HepG2 (cell line): ENCODE results near the gene TNRC18. TPM values are rescaled to one million over a fixed set of nuclear protein-coding genes. Genes with fewer than 3 reads are reported as not detected.

Experiments used
- JDP2 ChIP-seq: sonication (generic); formaldehyde crosslinking; IDR thresholded peaks from 2 replicates; pipeline ENCODE4 v1.8.1; 2022; ENCODE audit warnings: missing genetic modification reagents, borderline replicate concordance
- MTA1 ChIP-seq: sonication (generic); formaldehyde crosslinking; IDR thresholded peaks from 2 replicates; pipeline ENCODE4 v1.4.0; 2020; ENCODE audit warnings: missing genetic modification reagents, mild to moderate bottlenecking, borderline replicate concordance
- REL ChIP-seq: sonication (generic); formaldehyde crosslinking; conservative IDR thresholded peaks from 2 replicates; pipeline ENCODE4 v1.8.0; 2022; ENCODE audit warnings: mild to moderate bottlenecking, missing genetic modification reagents, moderate library complexity
- SMAD3 ChIP-seq: sonication (generic); formaldehyde crosslinking; IDR thresholded peaks from 2 replicates; pipeline ENCODE4 v1.4.0; 2020; ENCODE audit warnings: missing genetic modification reagents
- U2AF2 ChIP-seq: fragments of 200-400 bp; formaldehyde crosslinking; IDR thresholded peaks from 2 replicates; pipeline ENCODE4 v1.6.1; 2017; ENCODE audit warnings: low read depth, mild to moderate bottlenecking, low read length
- ZBTB37 ChIP-seq: sonication (generic); formaldehyde crosslinking; IDR thresholded peaks from 2 replicates; pipeline ENCODE4 v1.4.0; 2020; ENCODE audit warnings: mild to moderate bottlenecking, missing genetic modification reagents
- ZBTB44 ChIP-seq: sonication (generic); formaldehyde crosslinking; IDR thresholded peaks from 2 replicates; pipeline ENCODE4 v1.4.0; 2020; ENCODE audit warnings: missing genetic modification reagents
- ZNF367 ChIP-seq: sonication (generic); formaldehyde crosslinking; IDR thresholded peaks from 2 replicates; pipeline ENCODE4 v1.4.0; 2020; ENCODE audit warnings: missing genetic modification reagents, borderline replicate concordance
- ZNF720 ChIP-seq: sonication (generic); formaldehyde crosslinking; IDR thresholded peaks from 2 replicates; pipeline ENCODE4 v1.4.0; 2020; ENCODE audit warnings: missing genetic modification reagents
- polyA plus RNA-seq, 8 experiments: library from polyadenylated mRNA; depleted of rRNA in 3 of 8; stranded (reverse) in 7 of 8; unstranded in 1 of 8; fragments of >200 nt; fragmentation: Illumina TruSeq in 4 of 8; extraction: Trizol in 4 of 8; gene quantifications; 2 replicates each; pipeline versions ENCODE4 v1.2.1 to v1.2.3, GENCODE V29; 2011 to 2016; ENCODE audit warnings: low read depth in 4 of 8, missing spikeins in 1 of 8, mixed read lengths in 1 of 8; ENCODE audit not compliant: insufficient read depth in 1 of 8
- total RNA-seq, 5 experiments: library from RNA; depleted of rRNA; stranded (reverse); fragments of >200 nt; fragmentation: Illumina TruSeq; extraction: Trizol; gene quantifications; 2 replicates each; pipeline ENCODE4 v1.2.3, GENCODE V29; 2016; ENCODE audit warnings: low read depth in 1 of 5
- TF ChIP-seq, protein P1 (sequence below): sonication (generic); formaldehyde crosslinking; IDR thresholded peaks from 2 replicates; pipeline ENCODE4 v1.4.0; 2020; ENCODE audit warnings: missing genetic modification reagents
- TF ChIP-seq, protein P2 (sequence below): sonication (generic); formaldehyde crosslinking; IDR thresholded peaks from 2 replicates; pipeline ENCODE4 v1.5.0; 2020; ENCODE audit warnings: mild to moderate bottlenecking, missing genetic modification reagents
- TF ChIP-seq, protein P3 (sequence below): sonication (generic); formaldehyde crosslinking; IDR thresholded peaks from 2 replicates; pipeline ENCODE4 v1.4.0; 2020; ENCODE audit warnings: missing genetic modification reagents
- TF ChIP-seq, protein P4 (sequence below): sonication (generic); formaldehyde crosslinking; IDR thresholded peaks from 2 replicates; pipeline ENCODE4 v1.5.0; 2020; ENCODE audit warnings: missing genetic modification reagents
- TF ChIP-seq, protein P5 (sequence below): sonication (generic); formaldehyde crosslinking; IDR thresholded peaks from 2 replicates; pipeline ENCODE4 v1.5.0; 2020; ENCODE audit warnings: mild to moderate bottlenecking, missing genetic modification reagents, borderline replicate concordance

Gene TNRC18
- total and polyA plus RNA-seq, 2 of the 13 experiments (the other 11 are each of a cell fraction or from before 2014, with no cell fraction given), result 11.7 to 17.4 TPM

DNA sequence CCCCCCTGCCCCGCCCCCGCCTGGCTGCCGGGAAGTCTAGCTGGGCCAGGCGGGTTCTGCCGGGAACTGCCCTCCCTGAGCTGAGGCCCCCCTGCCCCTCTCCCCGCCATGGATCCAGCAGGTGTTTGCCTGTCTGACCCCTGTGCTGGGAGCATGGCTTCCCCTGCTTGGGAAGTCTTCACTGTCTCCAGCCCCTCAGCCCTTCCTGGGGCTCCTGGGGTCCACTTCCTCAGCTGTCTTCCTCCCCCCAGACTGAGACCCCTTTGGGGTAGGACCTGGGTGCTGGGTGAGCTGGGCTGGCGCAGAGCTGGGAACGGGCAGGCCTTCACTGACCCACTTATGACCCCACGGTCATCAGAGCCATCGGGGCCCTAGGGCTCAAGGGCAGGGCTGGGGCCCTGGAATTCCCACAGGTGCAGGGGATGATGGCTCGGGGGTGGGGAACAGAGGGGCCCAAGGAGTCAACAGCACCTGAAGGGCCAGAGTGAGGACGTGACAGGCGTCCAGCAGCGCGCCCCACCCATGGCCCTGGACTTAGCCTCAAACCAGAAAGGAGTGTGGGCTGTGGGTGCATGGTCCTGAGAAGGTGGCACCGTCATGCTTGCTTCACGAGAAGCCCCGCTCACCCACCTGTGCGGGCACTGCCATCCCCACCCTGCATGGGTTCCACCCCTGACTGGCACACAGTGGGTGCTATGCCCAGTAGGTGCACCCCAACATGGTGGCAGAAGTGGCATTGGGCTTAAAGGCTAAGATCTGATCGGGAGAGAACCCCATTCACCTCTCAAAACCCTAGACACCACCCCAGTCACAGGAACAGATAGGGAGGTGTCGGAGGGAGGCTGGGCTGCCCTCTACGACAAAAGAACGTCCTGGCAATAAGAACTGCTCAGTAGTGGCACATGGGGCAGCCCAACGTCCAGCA lies 16.2 kb upstream of the TNRC18 start (continued):
- TF ChIP-seq JDP2, result no peak
- TF ChIP-seq ZNF720 (CRISPR knock-in tag), result no peak
- TF ChIP-seq, protein P1, sequence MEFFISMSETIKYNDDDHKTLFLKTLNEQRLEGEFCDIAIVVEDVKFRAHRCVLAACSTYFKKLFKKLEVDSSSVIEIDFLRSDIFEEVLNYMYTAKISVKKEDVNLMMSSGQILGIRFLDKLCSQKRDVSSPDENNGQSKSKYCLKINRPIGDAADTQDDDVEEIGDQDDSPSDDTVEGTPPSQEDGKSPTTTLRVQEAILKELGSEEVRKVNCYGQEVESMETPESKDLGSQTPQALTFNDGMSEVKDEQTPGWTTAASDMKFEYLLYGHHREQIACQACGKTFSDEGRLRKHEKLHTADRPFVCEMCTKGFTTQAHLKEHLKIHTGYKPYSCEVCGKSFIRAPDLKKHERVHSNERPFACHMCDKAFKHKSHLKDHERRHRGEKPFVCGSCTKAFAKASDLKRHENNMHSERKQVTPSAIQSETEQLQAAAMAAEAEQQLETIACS (CRISPR knock-in tag), result no peak
- TF ChIP-seq ZNF367 (CRISPR knock-in tag), result no peak
- TF ChIP-seq ZBTB44, result peak; percentile 82; the same call in 1 of the 2 replicates
- TF ChIP-seq, protein P2, sequence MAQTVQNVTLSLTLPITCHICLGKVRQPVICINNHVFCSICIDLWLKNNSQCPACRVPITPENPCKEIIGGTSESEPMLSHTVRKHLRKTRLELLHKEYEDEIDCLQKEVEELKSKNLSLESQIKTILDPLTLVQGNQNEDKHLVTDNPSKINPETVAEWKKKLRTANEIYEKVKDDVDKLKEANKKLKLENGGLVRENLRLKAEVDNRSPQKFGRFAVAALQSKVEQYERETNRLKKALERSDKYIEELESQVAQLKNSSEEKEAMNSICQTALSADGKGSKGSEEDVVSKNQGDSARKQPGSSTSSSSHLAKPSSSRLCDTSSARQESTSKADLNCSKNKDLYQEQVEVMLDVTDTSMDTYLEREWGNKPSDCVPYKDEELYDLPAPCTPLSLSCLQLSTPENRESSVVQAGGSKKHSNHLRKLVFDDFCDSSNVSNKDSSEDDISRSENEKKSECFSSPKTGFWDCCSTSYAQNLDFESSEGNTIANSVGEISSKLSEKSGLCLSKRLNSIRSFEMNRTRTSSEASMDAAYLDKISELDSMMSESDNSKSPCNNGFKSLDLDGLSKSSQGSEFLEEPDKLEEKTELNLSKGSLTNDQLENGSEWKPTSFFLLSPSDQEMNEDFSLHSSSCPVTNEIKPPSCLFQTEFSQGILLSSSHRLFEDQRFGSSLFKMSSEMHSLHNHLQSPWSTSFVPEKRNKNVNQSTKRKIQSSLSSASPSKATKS, result no peak
- TF ChIP-seq, protein P3, sequence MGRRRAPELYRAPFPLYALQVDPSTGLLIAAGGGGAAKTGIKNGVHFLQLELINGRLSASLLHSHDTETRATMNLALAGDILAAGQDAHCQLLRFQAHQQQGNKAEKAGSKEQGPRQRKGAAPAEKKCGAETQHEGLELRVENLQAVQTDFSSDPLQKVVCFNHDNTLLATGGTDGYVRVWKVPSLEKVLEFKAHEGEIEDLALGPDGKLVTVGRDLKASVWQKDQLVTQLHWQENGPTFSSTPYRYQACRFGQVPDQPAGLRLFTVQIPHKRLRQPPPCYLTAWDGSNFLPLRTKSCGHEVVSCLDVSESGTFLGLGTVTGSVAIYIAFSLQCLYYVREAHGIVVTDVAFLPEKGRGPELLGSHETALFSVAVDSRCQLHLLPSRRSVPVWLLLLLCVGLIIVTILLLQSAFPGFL (CRISPR knock-in tag), result no peak
- TF ChIP-seq SMAD3 (CRISPR knock-in tag), result no peak
- TF ChIP-seq, protein P4, sequence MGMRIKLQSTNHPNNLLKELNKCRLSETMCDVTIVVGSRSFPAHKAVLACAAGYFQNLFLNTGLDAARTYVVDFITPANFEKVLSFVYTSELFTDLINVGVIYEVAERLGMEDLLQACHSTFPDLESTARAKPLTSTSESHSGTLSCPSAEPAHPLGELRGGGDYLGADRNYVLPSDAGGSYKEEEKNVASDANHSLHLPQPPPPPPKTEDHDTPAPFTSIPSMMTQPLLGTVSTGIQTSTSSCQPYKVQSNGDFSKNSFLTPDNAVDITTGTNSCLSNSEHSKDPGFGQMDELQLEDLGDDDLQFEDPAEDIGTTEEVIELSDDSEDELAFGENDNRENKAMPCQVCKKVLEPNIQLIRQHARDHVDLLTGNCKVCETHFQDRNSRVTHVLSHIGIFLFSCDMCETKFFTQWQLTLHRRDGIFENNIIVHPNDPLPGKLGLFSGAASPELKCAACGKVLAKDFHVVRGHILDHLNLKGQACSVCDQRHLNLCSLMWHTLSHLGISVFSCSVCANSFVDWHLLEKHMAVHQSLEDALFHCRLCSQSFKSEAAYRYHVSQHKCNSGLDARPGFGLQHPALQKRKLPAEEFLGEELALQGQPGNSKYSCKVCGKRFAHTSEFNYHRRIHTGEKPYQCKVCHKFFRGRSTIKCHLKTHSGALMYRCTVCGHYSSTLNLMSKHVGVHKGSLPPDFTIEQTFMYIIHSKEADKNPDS (CRISPR knock-in tag), result no peak
- no peak for TF ChIP-seq U2AF2
- peak; percentile 87 for TF ChIP-seq MTA1 (CRISPR knock-in tag)
- TF ChIP-seq, protein P5, sequence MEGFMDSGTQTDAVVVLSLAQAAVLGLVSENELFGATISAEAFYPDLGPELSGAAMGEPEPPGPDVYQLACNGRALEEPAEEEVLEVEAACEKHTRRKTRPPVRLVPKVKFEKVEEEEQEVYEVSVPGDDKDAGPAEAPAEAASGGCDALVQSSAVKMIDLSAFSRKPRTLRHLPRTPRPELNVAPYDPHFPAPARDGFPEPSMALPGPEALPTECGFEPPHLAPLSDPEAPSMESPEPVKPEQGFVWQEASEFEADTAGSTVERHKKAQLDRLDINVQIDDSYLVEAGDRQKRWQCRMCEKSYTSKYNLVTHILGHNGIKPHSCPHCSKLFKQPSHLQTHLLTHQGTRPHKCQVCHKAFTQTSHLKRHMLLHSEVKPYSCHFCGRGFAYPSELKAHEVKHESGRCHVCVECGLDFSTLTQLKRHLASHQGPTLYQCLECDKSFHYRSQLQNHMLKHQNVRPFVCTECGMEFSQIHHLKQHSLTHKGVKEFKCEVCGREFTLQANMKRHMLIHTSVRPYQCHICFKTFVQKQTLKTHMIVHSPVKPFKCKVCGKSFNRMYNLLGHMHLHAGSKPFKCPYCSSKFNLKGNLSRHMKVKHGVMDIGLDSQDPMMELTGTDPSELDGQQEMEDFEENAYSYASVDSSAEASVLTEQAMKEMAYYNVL (CRISPR knock-in tag), result 0 out of 2 replicates have a peak, but pooled peaks have one; percentile 17
- no peak for TF ChIP-seq ZBTB37
- TF ChIP-seq REL (CRISPR knock-in tag), result no peak
